Mesodermal cell (in vitro differentiated cells): ENCODE measurements around the gene FAM13A.

Experiments
- H3K27ac ChIP-seq: 2 replicates; pipeline ENCODE4 v1.7.0; 2013; ENCODE audit warnings: mild to moderate bottlenecking, low read depth, low read length, moderate library complexity; ENCODE audit not compliant: severe bottlenecking
- H3K36me3 ChIP-seq: 2 replicates; pipeline ENCODE4 v1.7.1; 2013; ENCODE audit warnings: mild to moderate bottlenecking, low read length, moderate library complexity; ENCODE audit not compliant: control insufficient read depth, insufficient read depth
- H3K4me1 ChIP-seq: one replicate; pipeline ENCODE4 v1.7.1; 2013; ENCODE audit warnings: mild to moderate bottlenecking, low read length; ENCODE audit not compliant: insufficient read depth, control insufficient read depth, poor library complexity, severe bottlenecking
- H3K4me3 ChIP-seq: 2 replicates; pipeline ENCODE4 v1.7.0; 2013; ENCODE audit warnings: low read length, control low read depth, mild to moderate bottlenecking; ENCODE audit not compliant: insufficient read depth, poor library complexity, severe bottlenecking; ENCODE audit errors: extremely low read depth
- H3K9me3 ChIP-seq: 2 replicates; pipeline ENCODE4 v1.7.1; 2013; ENCODE audit warnings: mild to moderate bottlenecking, low read length, moderate library complexity; ENCODE audit not compliant: control insufficient read depth
- WGBS, 2 experiments: methylation state at CpG; one replicate each; pipeline ENCODE4 v1.1.5; 2013; ENCODE audit warnings: missing lambda C conversion rate in 2 of 2; ENCODE audit not compliant: insufficient coverage in 2 of 2; 5-methylcytosine and 5-hydroxymethylcytosine counted together

The FAM13A gene

GRCh38 chr4:88981556-88981955 is 75.4 kb downstream of the FAM13A start:
- Histone ChIP-seq H3K27ac (no peak overlapping the region), H3K36me3 (no peaks in the 10 kb centered on the region), H3K4me3 (no peak overlapping the region), H3K9me3 (no peaks in the 10 kb centered on the region), H3K4me1 (no peaks in the 10 kb centered on the region)
- WGBS, 2 experiments, result 80 to 92% methylated on average over 1 of the region's 2 CpGs

GRCh38 chr4:88979276-88979675 is 77.7 kb downstream of the FAM13A start:
- H3K27ac ChIP-seq, result no peak overlapping the region
- H3K4me3 ChIP-seq, result no peak overlapping the region
- no peaks in the 10 kb centered on the region for H3K36me3 ChIP-seq
- H3K9me3 ChIP-seq, result no peaks in the 10 kb centered on the region
- no peaks in the 10 kb centered on the region for H3K4me1 ChIP-seq
- WGBS, 2 experiments, result no CpG with 5 or more reads among the region's 2 CpGs

- H3K27ac ChIP-seq, result no peak overlapping the region
- no peaks in the 10 kb centered on the region for H3K4me1 ChIP-seq
- no peaks in the 10 kb centered on the region for H3K36me3 ChIP-seq
- H3K4me3 ChIP-seq, result no peak overlapping the region
- H3K9me3 ChIP-seq, result no peaks in the 10 kb centered on the region
Measured at GRCh38 chr4:88976775-88977035, 80.3 kb downstream of the FAM13A start.

GRCh38 chr4:88975958-88976774 is 80.8 kb downstream of the FAM13A start:
- H3K36me3 ChIP-seq, result no peaks in the 10 kb centered on the region
- H3K27ac ChIP-seq, result no peak overlapping the region
- no peak overlapping the region for H3K4me3 ChIP-seq
- no peaks in the 10 kb centered on the region for H3K4me1 ChIP-seq
- WGBS, 2 experiments, result 100% methylated on average over 1 to 2 of the region's 6 CpGs
- H3K9me3 ChIP-seq, result no peaks in the 10 kb centered on the region

GRCh38 chr4:88971536-88971935 is 85.4 kb downstream of the FAM13A start:
- WGBS, 2 experiments, result no CpG with 5 or more reads among the region's 1 CpG
- no peak overlapping the region for H3K27ac ChIP-seq
- no peaks in the 10 kb centered on the region for H3K4me1 ChIP-seq
- H3K36me3 ChIP-seq, result no peaks in the 10 kb centered on the region
- H3K9me3 ChIP-seq, result no peaks in the 10 kb centered on the region
- no peak overlapping the region for H3K4me3 ChIP-seq

- Histone ChIP-seq H3K4me1 (no peaks in the 10 kb centered on the region), H3K27ac (no peak overlapping the region), H3K4me3 (no peak overlapping the region), H3K36me3 (no peaks in the 10 kb centered on the region), H3K9me3 (no peaks in the 10 kb centered on the region)
- 71 to 100% methylated on average over 1 of the region's 1 CpG for WGBS, 2 experiments
Measured at GRCh38 chr4:88969746-88970145, 87.2 kb downstream of the FAM13A start.

GRCh38 chr4:88969271-88969670 is 87.7 kb downstream of the FAM13A start:
- Histone ChIP-seq H3K27ac (no peak overlapping the region), H3K4me1 (no peaks in the 10 kb centered on the region), H3K9me3 (no peaks in the 10 kb centered on the region), H3K36me3 (no peaks in the 10 kb centered on the region), H3K4me3 (no peak overlapping the region)

- no peak overlapping the region for H3K27ac ChIP-seq
- no peak overlapping the region for H3K4me3 ChIP-seq
- no peaks in the 10 kb centered on the region for H3K9me3 ChIP-seq
- no peaks in the 10 kb centered on the region for H3K4me1 ChIP-seq
- no peaks in the 10 kb centered on the region for H3K36me3 ChIP-seq
- WGBS, 2 experiments, result 84% methylated on average over 2 of the region's 2 CpGs; no CpG with 5 or more reads in 1 of the 2 experiments
Measured at GRCh38 chr4:88967883-88968331, 89.1 kb downstream of the FAM13A start.

GRCh38 chr4:88965053-88965452 is 91.9 kb downstream of the FAM13A start:
- no peak overlapping the region for H3K27ac ChIP-seq
- no peaks in the 10 kb centered on the region for H3K9me3 ChIP-seq
- H3K4me1 ChIP-seq, result no peaks in the 10 kb centered on the region
- no peak overlapping the region for H3K4me3 ChIP-seq
- no CpG with 5 or more reads among the region's 2 CpGs for WGBS, 2 experiments
- H3K36me3 ChIP-seq, result no peaks in the 10 kb centered on the region

GRCh38 chr4:88964450-88964849 is 92.5 kb downstream of the FAM13A start:
- H3K9me3 ChIP-seq, result no peaks in the 10 kb centered on the region
- 95 to 100% methylated on average over 1 to 4 of the region's 4 CpGs for WGBS, 2 experiments
- no peaks in the 10 kb centered on the region for H3K4me1 ChIP-seq
- H3K27ac ChIP-seq, result no peak overlapping the region
- no peaks in the 10 kb centered on the region for H3K36me3 ChIP-seq
- no peak overlapping the region for H3K4me3 ChIP-seq

GRCh38 chr4:88963817-88964216 is 93.2 kb downstream of the FAM13A start:
- WGBS, 2 experiments, result no CpG with 5 or more reads among the region's 2 CpGs
- H3K27ac ChIP-seq, result no peak overlapping the region

More at GRCh38 chr4:88963817-88964216, 93.2 kb downstream of the FAM13A start:
- Histone ChIP-seq H3K36me3 (no peaks in the 10 kb centered on the region), H3K9me3 (no peaks in the 10 kb centered on the region), H3K4me1 (no peaks in the 10 kb centered on the region), H3K4me3 (no peak overlapping the region)
